IPS DF 19.7 (cell line): ENCODE measurements around the gene ZNF79.

ENCODE experiments used
- DNase-seq: peaks from one replicate; pipeline ENCODE4 v3.0.0-alpha.2; 2013; ENCODE audit warnings: low read depth, low spot score

Gene ZNF79

DNA sequence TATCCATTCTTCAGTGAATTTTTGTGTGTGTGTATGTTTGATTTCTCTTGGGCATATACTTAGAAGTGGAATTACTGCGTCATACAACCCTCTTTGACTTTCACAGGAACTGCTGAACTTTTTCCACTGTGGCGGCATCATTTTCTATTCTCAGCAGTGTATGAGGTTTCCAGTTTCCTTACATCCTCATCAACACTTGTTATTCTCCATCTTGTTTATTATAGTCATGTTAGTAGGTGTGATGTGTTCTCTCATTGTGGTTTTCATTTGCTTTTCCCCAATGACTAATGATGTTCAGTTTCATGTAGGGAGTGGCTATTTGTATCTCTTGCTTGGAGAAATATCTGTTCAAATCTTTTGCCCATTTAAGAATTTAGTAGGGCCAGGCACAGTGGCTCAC, 2.6 kb downstream of the ZNF79 start:
- DNase-seq, result no peak

- no peak for DNase-seq
Observed at GRCh38 chr9:127428348-127428747, 4.2 kb downstream of the ZNF79 start.

DNA sequence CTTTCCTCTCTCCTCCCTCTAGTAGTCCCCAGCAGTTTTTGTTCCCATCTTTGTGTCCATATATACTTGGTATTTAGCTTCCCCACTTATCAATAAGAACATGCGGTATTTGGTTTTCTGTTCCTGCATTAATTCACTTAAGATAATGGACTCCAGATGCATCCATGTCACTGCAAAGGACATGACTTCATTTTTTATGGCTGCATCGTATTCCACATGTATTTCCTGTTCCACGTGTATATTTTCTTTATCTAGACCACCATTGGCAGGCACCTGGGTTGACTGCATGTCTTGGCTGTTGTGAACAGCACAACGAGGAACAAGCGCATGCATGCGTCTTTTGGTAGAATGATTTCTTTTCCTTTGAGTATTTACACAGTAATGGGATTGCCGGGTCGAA, 6.2 kb downstream of the ZNF79 start:
- no peak for DNase-seq

DNA sequence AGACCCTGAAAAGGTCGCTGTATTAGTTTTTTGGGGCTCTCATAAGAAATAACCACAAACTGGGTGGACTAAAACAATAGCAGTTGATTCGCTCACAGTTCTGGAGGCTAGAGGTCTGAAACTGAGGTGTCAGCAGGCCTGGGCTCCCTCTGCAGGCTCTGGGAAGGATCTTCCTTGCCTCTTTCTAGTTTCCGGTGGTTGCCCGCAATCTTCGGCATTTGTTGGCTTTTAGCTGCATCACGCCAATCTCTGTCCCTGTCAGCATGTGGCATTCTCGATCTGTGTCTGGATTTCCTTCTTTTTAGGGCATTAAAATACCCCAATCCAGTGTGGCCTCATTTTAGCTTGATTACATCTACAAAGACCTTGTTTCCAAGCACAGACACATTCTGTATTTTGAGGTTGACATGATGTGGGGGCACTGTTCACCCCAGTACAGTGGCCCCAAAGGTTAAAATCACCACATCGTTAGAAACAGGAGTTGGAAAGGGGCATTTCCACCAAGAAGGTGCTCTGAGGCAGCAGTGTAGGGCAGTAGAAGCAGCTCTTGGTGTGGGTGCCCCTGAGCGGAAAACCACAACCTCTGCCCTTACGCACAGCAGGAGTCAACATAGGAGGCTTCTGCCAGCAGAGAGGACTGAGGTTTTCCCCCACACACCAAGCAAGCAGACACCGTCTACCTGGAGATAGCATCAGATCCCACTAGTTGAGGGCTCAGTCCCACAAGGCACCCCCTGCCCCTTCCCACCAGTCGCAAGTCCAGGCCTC, 13.5 kb downstream of the ZNF79 start:
- DNase-seq, result no peak

GRCh38 chr9:127438394-127438793, 14.2 kb downstream of the ZNF79 start:
- no peak for DNase-seq

DNA sequence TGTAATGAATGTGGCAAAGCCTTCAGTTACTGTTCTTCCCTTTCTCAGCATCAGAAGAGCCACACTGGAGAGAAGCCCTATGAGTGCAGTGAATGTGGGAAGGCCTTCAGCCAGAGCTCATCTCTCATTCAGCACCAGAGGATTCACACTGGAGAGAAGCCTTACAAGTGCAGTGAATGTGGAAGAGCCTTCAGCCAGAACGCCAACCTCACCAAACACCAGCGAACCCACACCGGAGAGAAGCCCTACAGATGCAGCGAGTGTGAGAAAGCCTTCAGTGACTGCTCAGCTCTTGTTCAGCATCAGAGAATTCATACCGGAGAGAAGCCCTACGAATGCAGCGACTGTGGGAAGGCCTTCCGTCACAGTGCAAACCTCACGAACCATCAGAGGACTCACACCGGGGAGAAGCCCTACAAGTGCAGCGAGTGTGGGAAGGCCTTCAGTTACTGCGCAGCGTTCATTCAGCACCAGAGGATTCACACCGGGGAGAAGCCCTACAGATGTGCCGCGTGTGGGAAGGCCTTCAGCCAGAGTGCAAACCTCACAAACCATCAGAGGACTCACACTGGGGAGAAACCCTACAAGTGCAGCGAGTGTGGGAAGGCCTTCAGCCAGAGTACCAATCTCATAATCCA, 20.2 kb downstream of the ZNF79 start:
- DNase-seq, result no peak

GRCh38 chr9:127444921-127445850, 21.0 kb downstream of the ZNF79 start:
- no peak for DNase-seq

GRCh38 chr9:127445851-127446712, 21.9 kb downstream of the ZNF79 start:
- no peak for DNase-seq

DNA sequence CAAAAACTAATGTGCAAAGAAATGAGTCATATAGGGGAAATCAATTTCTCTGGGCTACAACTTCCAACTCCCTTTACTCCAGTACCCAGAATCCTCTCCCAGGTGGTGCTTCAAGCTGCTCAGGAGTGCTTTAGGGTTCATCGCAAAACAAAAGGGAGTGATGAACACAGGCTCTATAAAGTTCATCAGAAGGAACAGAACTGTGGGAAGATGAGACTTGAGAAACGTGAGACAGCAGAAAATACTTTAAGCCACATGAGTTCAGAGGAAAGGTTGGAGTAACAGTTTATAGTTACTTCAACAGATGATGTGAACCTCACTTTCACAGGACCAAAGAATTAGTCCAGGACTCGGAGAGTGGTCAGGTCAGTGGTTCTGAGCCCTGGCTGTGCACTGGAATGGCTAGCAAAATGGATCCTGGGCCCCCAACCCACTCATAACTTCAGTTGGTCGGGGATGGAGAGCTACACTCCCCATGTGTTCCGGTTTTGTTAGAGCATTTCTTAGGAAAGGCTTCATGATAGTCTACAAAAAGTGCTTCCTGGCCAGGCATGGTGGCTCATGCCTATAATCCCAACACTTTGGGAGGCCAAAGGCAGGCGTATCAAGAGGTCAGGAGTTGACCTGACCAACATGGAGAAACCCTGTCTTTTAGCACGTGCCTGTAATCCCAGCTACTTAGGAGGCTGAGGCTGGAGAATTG, 22.7 kb downstream of the ZNF79 start:
- DNase-seq, result no peak

DNA sequence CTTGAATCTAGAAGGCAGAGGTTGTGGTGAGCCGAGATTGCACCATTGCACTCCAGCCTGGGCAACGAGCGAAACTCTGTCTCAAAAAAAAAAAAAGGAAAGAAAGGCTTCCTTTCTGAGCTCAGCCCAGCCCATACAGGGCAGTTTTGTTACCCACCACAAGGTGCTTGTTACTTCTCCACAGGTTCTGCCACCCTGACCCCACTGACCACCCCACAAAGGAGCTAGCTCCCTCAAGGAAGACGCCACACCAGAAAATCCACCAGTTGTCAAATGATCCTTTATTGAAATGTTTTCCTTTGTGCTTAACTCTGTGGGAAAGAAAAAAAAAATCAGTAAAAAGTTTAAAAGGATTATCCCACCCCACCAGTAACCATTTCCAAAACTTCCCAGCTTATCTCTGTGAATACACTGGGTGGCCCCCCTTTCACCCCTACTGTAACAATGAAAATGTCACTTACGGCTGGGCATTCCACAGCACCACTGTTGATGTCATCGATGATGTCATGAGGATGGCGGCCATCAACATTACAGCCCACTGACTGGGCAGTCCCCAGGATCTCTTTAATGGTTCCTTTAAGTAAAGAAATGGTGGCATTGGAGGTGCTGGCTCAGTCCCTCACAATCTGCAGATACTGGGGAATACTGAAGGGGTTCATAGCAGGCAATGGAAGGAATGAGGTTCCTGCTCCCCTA, 23.4 kb downstream of the ZNF79 start:
- no peak for DNase-seq

- DNase-seq, result no peak
Observed at GRCh38 chr9:127448112-127448805, 24.1 kb downstream of the ZNF79 start.

DNA sequence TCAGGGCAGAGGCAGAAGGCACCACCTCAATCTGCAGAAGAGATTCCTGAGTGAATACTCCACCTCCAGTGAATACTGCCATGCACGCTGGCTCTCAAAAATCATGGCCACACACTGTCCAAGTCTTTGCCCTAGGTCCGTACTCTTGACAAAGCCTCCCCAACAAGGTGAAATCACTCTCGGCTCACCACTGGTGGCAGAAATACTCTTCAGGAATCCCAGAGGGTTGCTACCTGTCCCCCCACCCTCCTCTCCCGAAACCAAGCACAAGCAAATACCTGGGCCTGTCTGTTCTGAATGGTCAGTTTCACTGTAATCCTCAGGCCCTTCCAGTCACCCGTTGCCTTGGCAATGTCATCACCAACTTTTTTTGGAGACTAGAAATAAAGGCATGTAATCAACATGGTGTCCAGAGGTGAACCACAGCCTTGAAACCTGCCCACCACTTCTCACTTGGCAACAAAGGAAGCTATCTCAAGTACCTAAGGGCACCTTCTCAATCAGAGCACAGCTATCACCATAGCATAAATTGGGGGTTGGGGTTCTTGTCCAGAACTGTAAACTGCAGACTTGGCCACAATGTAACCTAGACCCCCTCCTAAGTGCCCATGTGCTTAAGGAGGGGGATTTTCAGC, 25.3 kb downstream of the ZNF79 start:
- DNase-seq, result no peak

DNA sequence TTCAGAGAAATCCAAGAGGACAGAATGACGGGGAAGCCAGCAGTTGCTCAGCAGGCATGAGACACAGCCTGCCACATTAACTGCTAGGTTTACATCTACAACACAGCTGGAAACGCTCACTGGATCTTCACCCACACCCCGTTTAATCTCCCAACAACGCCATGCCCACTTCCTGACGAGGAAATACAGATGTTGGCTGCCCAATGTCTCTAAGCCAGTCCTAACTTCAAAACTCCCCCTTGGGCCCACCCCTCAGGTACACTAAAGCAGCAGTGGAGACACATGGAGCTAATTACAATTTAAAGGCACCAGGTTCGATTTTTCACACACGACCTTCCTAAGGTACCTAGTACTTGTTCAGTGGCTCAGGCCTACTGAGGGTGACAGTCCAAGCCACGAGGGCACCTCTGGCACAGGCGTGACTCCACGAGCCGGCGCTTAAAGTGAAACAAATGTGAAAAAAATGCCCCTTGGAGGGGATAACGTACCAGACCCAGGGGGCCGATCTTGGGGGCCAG, 26.1 kb downstream of the ZNF79 start:
- no peak for DNase-seq

DNA sequence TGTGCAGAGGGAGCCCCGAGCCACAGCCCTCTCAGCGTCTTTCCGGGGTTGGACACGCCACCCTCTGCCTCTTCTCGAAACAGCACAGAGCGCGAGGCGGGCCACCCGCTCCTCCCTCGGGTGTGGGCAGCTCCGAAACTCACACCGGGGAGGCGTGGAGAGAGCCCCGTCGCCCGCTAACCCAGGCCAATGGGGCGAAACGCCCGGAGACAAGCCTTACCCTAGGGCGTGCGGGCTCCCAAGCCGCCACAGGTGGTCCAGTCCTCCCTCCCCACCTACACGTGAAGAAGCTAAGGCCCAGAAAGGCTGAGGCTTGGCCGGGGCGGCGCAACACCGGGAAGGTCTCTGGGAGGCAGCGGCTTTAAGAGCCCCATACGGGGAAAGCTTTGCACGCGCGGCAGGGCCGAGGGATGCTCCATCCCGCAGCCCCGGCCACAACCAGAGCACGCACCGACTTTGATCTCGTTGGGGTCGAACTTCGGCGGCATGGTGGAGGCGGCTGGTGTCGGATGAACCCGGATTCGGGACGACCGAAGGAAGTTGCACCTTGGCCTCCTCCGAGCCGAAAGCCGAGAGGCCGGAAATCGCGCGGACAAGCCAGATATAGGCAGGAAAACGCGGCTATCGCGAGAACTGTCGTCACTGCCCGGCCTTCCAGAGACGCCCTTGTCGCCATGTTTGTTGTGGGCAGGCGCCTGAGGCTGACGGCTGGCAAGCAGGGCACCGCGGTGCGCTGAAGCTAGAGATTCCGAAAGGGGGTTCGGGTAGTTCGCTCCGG, 26.8 kb downstream of the ZNF79 start, which contains the start of the genes LRSAM1 and RPL12:
LRSAM1 (plus strand) TSS at position 681 of the 778 bp plus-strand sequence. CDS start 3,018 bp downstream, outside the sequence.
RPL12 (minus strand) TSS at position 577 of the 778 bp plus-strand sequence; CDS start at position 488, 89 bp downstream.
- peak; percentile 78 for DNase-seq

DNA sequence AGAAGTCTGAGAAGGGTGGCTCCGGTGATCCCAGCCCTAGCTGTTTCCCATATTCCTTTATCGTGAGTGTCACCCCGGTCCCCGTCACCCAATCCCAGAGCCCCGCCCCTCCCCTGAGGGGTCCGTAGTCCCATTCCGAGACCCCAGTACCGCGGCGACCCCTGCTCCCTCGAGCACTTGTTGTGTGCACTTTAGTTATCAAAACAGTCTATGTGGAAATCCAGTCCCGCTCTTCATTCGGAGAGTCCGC, 27.4 kb downstream of the ZNF79 start:
- no peak for DNase-seq

- no peak for DNase-seq
Observed at GRCh38 chr9:127451858-127452656, 27.9 kb downstream of the ZNF79 start.

GRCh38 chr9:127452691-127453090, 28.5 kb downstream of the ZNF79 start:
- DNase-seq, result no peak
